HG02840 (cell line): ENCODE data around the gene HLA-DQA2.
"Not testable (repeated sequence)": the region's sequence is repeated elsewhere in the genome, so short reads cannot be mapped to it uniquely, and the experiment has no call there.

ENCODE experiments used
- ATAC-seq: cut with Tn5 transposase; IDR thresholded peaks from one replicate; pipeline ENCODE4 v1.9.1; 2021; ENCODE audit warnings: mild to moderate bottlenecking, moderate library complexity, moderate number of reproducible peaks; ENCODE audit not compliant: unreplicated experiment, low FRiP score

The HLA-DQA2 gene

DNA sequence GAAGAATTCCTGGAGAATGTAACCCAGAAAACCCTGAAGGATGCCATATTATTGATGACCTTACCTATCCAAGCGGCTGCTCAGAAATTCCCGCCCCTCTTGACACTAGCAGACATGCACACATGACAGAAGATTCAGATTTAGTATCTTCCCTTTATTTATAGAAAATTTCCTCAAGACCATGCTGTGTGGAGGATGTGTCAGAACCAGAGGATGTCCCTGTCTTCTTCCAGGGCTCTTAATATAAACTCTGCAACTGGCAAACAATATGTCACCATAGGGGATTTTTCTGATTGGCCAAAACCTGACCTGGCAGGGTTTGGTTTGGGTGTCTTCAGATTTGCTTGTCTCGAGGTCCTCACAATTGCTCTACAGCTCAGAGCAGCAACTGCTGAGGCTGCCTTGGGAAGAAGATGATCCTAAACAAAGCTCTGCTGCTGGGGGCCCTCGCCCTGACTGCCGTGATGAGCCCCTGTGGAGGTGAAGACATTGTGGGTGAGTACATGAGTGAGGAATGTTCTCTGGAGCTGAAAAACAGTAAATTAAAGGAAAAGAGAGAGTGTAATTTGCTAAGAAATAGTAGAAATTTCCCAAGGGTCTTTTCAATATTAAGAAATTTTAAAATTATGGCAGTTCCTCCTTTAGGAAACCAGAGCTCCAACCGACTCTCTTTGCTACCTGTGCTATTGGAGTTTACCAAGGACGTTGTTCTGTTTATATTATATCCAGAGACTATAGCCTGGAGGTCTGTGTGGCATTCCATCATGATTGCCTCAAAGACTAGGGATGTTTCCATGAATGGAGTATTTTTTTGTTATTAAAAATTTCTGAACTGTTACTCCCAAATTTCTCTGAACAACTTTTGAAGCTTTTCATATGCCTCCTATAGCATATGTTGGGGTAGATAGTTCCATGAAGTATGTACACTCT lies at the start of gene HLA-DQA2:
TSS of gene HLA-DQA2 (plus strand) at position 361 of the 930 bp plus-strand sequence. CDS start at position 414, 53 bp downstream.
- ATAC-seq, result no peak

DNA sequence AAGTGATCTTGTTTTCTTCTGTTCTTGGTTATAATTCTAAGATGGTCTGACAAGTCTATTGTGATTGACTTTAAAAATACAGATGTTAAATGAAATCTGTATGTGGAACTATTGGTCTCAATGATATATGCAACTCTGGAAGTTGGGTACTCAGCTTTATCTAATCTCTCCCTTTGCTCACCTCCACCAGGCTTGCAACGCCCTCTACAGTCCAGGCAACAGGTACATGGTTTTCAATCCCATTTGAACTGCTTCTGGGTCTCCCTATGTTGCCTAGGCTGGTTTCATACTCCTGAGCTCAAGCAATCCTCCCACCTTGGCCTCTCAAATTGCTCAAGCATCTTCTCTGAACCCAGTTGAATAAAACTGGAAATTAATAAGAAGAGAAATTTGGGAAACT lies 49.2 kb upstream of the HLA-DQA2 start:
- ATAC-seq, result no peak

GRCh38 chr6:32697031-32697430 lies 44.2 kb upstream of the HLA-DQA2 start:
- ATAC-seq, result no peak

DNA sequence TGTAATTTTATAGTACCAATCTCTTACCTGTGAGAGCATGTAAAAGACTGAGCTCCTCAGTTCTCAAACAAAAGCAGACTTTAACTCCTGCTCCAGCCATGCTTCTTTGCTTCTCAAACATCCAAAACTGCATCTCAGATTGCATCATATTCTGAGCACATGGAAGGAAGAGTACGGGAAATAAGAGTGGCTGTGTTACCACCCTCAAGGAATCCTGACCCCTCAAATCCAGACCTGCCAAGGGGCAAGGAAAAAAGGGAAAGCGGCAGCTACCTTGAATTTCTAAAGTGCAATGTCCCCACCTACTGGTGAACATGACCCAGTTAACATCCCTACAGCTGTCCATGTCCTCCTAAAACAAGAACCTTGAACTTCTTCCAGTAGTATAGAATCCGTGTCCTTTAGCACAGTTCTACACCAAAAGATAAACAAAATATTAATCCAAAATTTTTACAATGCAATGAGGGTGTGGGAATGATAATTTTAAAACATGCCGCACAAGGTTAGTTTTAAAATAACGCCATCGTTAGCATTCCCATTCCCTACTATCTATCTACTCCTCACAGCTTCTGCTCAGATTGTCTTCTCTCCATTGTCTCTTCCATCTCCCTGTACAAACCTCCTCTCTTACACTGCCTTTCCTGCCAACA lies 40.7 kb upstream of the HLA-DQA2 start:
- no peak for ATAC-seq

GRCh38 chr6:32703347-32703746 lies 37.8 kb upstream of the HLA-DQA2 start:
- no peak for ATAC-seq

GRCh38 chr6:32705164-32705563 lies 36.0 kb upstream of the HLA-DQA2 start:
- ATAC-seq, result not testable (repeated sequence)

DNA sequence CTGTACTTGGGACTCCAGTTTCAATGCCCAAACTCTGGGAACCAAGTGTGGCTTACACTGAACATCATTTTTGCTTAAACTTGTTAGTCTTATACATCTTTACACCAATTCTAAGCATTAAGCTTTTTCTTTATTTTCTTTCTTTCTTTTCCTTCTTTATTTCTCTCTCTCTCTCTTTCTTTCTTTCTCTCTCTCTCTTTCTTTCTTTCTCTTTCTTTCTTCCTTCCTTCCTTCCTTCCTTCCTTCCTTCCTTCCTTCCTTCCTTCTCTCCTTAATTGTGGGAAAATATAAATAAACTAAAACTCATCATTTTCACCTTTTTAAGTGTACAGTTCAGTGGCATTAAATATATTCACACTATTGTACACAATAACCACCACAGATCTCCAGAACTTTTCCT lies 31.6 kb upstream of the HLA-DQA2 start:
- no peak for ATAC-seq

DNA sequence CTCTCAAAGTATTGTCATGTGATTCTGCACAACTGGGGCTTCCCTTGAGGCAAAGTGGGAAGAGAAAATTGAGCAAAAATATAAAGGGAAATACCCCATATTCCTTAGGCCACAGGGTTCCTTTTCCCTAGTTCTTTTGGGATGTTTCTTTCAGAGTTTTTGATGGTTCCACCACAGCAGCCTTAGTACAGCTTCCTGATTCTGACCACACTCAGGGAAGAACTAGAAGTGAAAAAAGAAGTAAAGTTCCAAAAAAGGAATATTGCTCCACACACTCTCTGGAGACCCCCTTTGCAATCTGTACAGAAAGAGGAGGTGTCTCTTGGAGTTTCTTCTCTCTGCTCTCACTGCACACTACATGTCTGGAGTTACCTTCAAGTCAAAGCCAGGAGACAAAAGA lies 27.9 kb upstream of the HLA-DQA2 start:
- ATAC-seq, result no peak

DNA sequence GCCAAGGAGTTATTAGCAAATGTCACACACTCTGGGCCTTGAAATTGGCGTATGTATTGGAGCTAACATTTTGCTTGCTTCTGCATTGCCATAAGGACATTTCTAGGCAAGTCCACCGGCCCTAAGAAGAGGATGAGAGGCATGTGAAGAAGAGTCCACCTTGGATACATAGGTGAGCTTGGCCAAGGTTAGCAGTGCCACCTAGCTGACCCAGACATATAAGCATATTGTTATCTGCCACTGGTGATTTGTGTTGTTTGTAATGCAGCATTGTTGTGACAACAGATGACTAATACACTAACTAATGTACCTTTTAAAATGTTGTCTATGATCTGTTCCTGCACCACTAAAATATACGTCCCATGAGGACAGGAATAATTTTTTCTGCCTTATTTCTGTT lies 24.8 kb upstream of the HLA-DQA2 start:
- no peak for ATAC-seq

DNA sequence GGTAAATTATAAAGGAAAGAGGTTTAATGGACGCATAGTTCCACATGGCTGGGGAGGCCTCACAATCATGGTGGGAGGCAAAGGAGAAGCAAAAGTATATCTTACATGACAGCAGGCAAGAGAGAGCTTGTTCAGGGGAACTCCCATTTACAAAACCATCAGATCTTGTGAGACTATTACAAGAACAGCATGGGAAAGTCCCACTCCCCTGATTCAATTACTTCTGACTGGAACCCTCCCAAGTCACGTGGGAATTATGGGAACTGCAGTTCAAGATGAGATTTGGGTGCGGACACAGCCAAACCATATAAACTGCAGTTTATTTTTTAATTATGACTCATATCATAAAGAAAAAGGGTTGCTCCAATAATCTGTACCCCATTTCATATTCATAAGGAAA lies 22.3 kb upstream of the HLA-DQA2 start:
- no peak for ATAC-seq

GRCh38 chr6:32738126-32738525 lies 3.1 kb upstream of the HLA-DQA2 start:
- ATAC-seq, result no peak

GRCh38 chr6:32742374-32742773 lies 1.2 kb downstream of the HLA-DQA2 start:
- ATAC-seq, result no peak

GRCh38 chr6:32744776-32745175 lies 3.6 kb downstream of the HLA-DQA2 start:
- no peak for ATAC-seq

DNA sequence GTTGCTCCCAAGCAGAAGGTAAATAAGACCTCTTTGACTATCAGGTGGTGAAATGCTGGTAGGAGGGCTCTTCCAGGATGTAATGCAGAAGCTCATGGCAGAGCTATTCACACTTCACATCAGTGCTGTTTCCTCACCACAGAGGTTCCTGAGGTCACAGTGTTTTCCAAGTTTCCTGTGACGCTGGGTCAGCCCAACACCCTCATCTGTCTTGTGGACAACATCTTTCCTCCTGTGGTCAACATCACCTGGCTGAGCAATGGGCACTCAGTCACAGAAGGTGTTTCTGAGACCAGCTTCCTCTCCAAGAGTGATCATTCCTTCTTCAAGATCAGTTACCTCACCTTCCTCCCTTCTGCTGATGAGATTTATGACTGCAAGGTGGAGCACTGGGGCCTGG lies 4.5 kb downstream of the HLA-DQA2 start:
- ATAC-seq, result not testable (repeated sequence)

DNA sequence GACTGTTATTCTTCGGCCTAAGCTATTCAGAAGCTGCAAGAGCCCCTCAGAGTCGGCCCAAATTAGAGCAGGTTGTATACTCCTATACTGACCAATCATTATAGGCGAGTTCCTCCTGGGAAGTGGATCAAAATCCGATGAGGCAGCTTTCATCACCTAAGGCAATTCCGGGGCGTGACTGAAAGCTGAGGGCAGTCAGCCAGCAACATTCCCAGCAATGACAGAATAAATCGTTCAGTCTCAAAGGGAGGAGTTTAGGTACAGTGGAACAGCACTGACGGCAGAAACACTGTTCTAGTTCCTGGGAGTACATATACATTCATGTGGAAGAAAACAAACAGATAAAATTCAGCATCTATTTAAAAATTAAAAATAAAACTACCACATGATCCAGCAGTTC lies 11.4 kb downstream of the HLA-DQA2 start:
- ATAC-seq, result no peak

DNA sequence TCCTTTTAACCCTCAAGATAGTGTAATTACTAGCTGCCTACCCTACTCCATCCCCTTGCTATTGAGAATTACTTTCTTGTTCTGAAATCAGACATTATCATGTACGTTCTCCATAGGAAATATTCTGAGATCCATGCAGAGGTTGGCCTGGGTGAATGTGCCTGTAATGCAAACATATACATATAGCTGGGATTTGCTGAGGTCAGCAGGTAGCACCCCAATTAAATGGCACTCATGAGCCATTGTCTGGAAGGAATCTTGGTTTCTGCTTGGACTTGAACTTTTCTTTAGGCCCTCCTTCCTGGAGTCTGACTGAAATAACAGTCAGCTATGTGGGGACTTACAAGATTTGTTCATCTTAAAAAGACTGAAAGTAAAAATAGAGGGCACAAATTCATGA lies 18.5 kb downstream of the HLA-DQA2 start:
- no peak for ATAC-seq

DNA sequence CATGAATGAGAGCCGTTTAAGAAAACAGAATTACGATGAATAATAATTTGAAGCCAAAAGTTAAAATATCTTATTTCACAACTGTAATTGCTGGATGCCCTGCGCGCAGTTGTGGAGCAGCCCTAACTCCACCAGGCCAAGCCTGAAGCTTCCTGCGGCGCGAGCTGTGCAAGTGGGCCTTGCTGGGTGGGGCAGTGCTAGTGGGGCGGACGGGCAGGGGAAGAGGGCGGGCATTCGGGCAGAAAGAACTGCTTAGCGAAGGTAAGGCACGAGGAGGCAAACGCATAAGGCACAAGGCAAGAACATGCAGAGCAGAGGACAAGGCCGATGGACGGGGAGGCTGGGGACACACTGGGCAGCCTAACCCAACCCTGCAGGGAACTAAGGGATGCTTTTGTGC lies 19.9 kb downstream of the HLA-DQA2 start:
- ATAC-seq, result no peak

GRCh38 chr6:32761548-32761947 lies 20.4 kb downstream of the HLA-DQA2 start:
- no peak for ATAC-seq

- no peak for ATAC-seq
Observed at GRCh38 chr6:32763421-32763820, 22.2 kb downstream of the HLA-DQA2 start, which contains the start of gene HLA-DQB2. Gene HLA-DQB2, minus strand, starts transcription at chr6:32763532. Its CDS starts 62 bp downstream, at chr6:32763470.

- ATAC-seq, result no peak
Observed at GRCh38 chr6:32764048-32764447, 22.9 kb downstream of the HLA-DQA2 start.

GRCh38 chr6:32772656-32773055 lies 31.5 kb downstream of the HLA-DQA2 start:
- no peak for ATAC-seq

- no peak for ATAC-seq
Observed at GRCh38 chr6:32774426-32774825, 33.2 kb downstream of the HLA-DQA2 start.
